T-cell (primary cell): Measurements from ENCODE around the gene SUPT3H. TPM values are rescaled to one million over a fixed set of nuclear protein-coding genes. Genes with fewer than 3 reads are reported as not detected.

ENCODE experiments used
- ATAC-seq, 4 experiments: fragments of 200-7000 bp in 3 of 4; fragments of 150-1000 bp in 1 of 4; cut with Tn5 transposase; replicated peaks in 1 of 4; 1 replicate in 3 of 4; 2 replicates in 1 of 4; pipeline ENCODE4 v1.10.0; 2021; ENCODE audit warnings: moderate library complexity in 3 of 4, mild to moderate bottlenecking in 2 of 4, moderate number of reproducible peaks in 1 of 4
- CTCF ChIA-PET, 2 donors: fragments of 300-600 bp; sonication (Branson Sonifier 250); formaldehyde crosslinking; loops; one replicate each; lab custom pipeline; 2022; ENCODE audit warnings: antibody characterized with exemption in 2 of 2; lab: Charles Lee
- POLR2A ChIA-PET, 2 donors: fragments of 300-600 bp; sonication (Branson Sonifier 250); formaldehyde crosslinking; loops; one replicate each; lab custom pipeline; 2022; ENCODE audit warnings: antibody characterized with exemption in 2 of 2; lab: Charles Lee
- DNase-seq, 35 experiments: peaks; one replicate each; pipeline versions ENCODE4 v3.0.0 to v3.0.0-alpha.2; 2013 to 2023
- H3K27ac ChIP-seq: one replicate; pipeline ENCODE4 v1.5.1; 2013; ENCODE audit warnings: low read length
- H3K27me3 ChIP-seq, 2 experiments: replicated peaks in 1 of 2; 1 replicate in 1 of 2; 2 replicates in 1 of 2; pipeline versions ENCODE4 v1.6.1 to v1.7.0; 2013; ENCODE audit warnings: low read length in 1 of 2, mixed read lengths in 1 of 2; ENCODE audit not compliant: control insufficient read depth in 2 of 2, insufficient read depth in 2 of 2; ENCODE audit errors: extremely low read depth in 1 of 2
- H3K36me3 ChIP-seq, 2 donors: 1 replicate in 1 of 2; 2 replicates in 1 of 2; pipeline versions ENCODE4 v1.6.1 to v1.7.0; 2013; ENCODE audit warnings: low read length in 1 of 2; ENCODE audit not compliant: control insufficient read depth in 2 of 2, insufficient read depth in 1 of 2; ENCODE audit errors: extremely low read depth in 1 of 2
- H3K4me1 ChIP-seq, 2 experiments: 1 replicate in 1 of 2; 2 replicates in 1 of 2; pipeline versions ENCODE4 v1.6.1 to v1.7.0; 2013; ENCODE audit warnings: low read length in 2 of 2, mixed read lengths in 1 of 2; ENCODE audit not compliant: insufficient read depth in 2 of 2, control insufficient read depth in 1 of 2; ENCODE audit errors: extremely low read depth in 1 of 2
- H3K4me3 ChIP-seq, 2 donors: 1 replicate in 1 of 2; 2 replicates in 1 of 2; pipeline versions ENCODE4 v1.5.1 to v1.7.0; 2013; ENCODE audit warnings: mild to moderate bottlenecking in 2 of 2, low read length in 1 of 2, moderate library complexity in 1 of 2; ENCODE audit not compliant: control insufficient read depth in 1 of 2; ENCODE audit errors: extremely low read depth in 1 of 2
- H3K9me3 ChIP-seq: 2 replicates; pipeline ENCODE4 v1.7.0; 2013
- H3K27ac Mint-ChIP-seq, 2 donors: one replicate each; pipeline ENCODE4 v1.8.0; 2020 to 2021; ENCODE audit warnings: mild to moderate bottlenecking in 2 of 2, mixed read lengths in 2 of 2
- H3K27me3 Mint-ChIP-seq, 2 donors: one replicate each; pipeline ENCODE4 v1.8.0; 2021 to 2022; ENCODE audit warnings: mixed read lengths in 2 of 2
- H3K36me3 Mint-ChIP-seq: one replicate; pipeline ENCODE4 v1.8.0; 2021; ENCODE audit warnings: mixed read lengths
- H3K4me1 Mint-ChIP-seq, 3 donors: one replicate each; pipeline ENCODE4 v1.8.0; 2020 to 2022; ENCODE audit warnings: mixed read lengths in 3 of 3, mild to moderate bottlenecking in 1 of 3
- H3K4me3 Mint-ChIP-seq, 3 donors: one replicate each; pipeline ENCODE4 v1.8.0; 2020 to 2022; ENCODE audit warnings: mild to moderate bottlenecking in 3 of 3, mixed read lengths in 3 of 3, moderate library complexity in 3 of 3
- H3K9me3 Mint-ChIP-seq, 3 donors: one replicate each; pipeline ENCODE4 v1.8.0; 2020 to 2022; ENCODE audit warnings: mixed read lengths in 3 of 3
- WGBS: methylation state at CpG from one replicate; pipeline ENCODE4 v1.1.5; 2013; ENCODE audit warnings: missing lambda C conversion rate; ENCODE audit not compliant: insufficient coverage; 5-methylcytosine and 5-hydroxymethylcytosine counted together
- total RNA-seq, 35 experiments: library from RNA in 6 of 35; stranded (reverse) in 6 of 35; fragments of 120-200 nt in 1 of 35; gene quantifications; one replicate each; pipeline versions ENCODE4 v1.2.1 to v1.2.4 and lab custom pipeline; 2013 to 2026

Gene SUPT3H
- total RNA-seq, 5 donors from 2014 or later (not counting 1 experiment from before 2014, with no cell fraction given): 9.3 to 12.9 (median 10.7) TPM

- H3K36me3 Mint-ChIP-seq: no peaks in the 10 kb centered on the region
- Histone ChIP-seq H3K4me3 (no peak overlapping the region), H3K9me3 (no peaks in the 10 kb centered on the region), H3K4me1 (no peaks in the 10 kb centered on the region), H3K27me3 (no peaks in the 10 kb centered on the region), H3K36me3 (no peaks in the 10 kb centered on the region), H3K27ac (no peak overlapping the region)
- POLR2A ChIA-PET: no interaction called here
- DNase-seq (no peak), ATAC-seq (no peak)
- CTCF ChIA-PET: interaction anchor here in 1 of 2 donors (0.5 kb wide), 1 partner anchor 486 kb away, joined by 3 read pairs; no protein-coding TSS in a partner anchor
- H3K9me3 Mint-ChIP-seq: no peaks in the 10 kb centered on the region
- no peaks in the 10 kb centered on the region for H3K27me3 Mint-ChIP-seq
- WGBS: no CpG with 5 or more reads among the region's 1 CpG
- no peak overlapping the region for H3K4me3 Mint-ChIP-seq
- no peak overlapping the region for H3K27ac Mint-ChIP-seq
- peaks cover 7 to 9% (median 8%) of the 10 kb centered on the region in 3 donors for H3K4me1 Mint-ChIP-seq
These were observed 273.3 kb downstream of the SUPT3H start for GRCh38 chr6:45104429-45104828.

DNA sequence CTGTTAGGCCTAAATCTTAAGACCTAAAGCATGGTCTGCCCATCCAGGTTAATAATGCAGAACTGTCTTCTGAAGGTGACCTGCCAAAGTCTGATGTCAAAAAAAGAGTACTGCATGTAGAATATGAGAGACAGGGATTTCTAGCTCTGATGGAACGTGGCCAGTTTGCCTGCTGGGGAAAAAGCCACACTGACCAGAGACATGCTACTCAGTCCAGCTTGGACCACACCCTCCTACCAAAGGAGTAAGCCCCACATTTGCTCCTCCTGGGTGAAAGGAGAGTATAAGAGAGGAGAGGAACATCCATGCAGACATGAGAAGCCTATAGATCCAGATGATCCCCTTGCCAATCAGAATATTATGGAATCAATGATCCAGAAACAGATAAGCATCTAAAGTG, 279.5 kb downstream of the SUPT3H start:
- Histone ChIP-seq H3K9me3 (no peaks in the 10 kb centered on the region), H3K27me3 (no peaks in the 10 kb centered on the region), H3K36me3 (no peaks in the 10 kb centered on the region), H3K4me1 (no peaks in the 10 kb centered on the region), H3K4me3 (no peak overlapping the region), H3K27ac (no peak overlapping the region)
- H3K27ac Mint-ChIP-seq: no peak overlapping the region
- ATAC-seq: no peak
- CTCF ChIA-PET: no interaction called here
- no peaks in the 10 kb centered on the region for H3K9me3 Mint-ChIP-seq
- H3K4me3 Mint-ChIP-seq: no peak overlapping the region
- POLR2A ChIA-PET: no interaction called here
- DNase-seq: no peak
- H3K4me1 Mint-ChIP-seq: no peaks in the 10 kb centered on the region
- peaks cover 9% of the 10 kb centered on the region for H3K36me3 Mint-ChIP-seq
- no CpG with 5 or more reads among the region's 1 CpG for WGBS
- no peaks in the 10 kb centered on the region for H3K27me3 Mint-ChIP-seq

GRCh38 chr6:45094831-45095230, 282.9 kb downstream of the SUPT3H start:
- Mint-ChIP-seq H3K27me3 (no peaks in the 10 kb centered on the region), H3K36me3 (peaks cover 9% of the 10 kb centered on the region), H3K4me3 (no peak overlapping the region), H3K4me1 (no peaks in the 10 kb centered on the region), H3K27ac (no peak overlapping the region), H3K9me3 (no peaks in the 10 kb centered on the region)
- ATAC-seq: no peak
- Histone ChIP-seq H3K4me1 (no peaks in the 10 kb centered on the region), H3K27me3 (no peaks in the 10 kb centered on the region), H3K36me3 (no peaks in the 10 kb centered on the region), H3K27ac (no peak overlapping the region), H3K4me3 (no peak overlapping the region), H3K9me3 (no peaks in the 10 kb centered on the region)
- POLR2A ChIA-PET: no interaction called here
- CTCF ChIA-PET: no interaction called here
- DNase-seq: no peak
- WGBS: no CpG with 5 or more reads among the region's 4 CpGs

DNA sequence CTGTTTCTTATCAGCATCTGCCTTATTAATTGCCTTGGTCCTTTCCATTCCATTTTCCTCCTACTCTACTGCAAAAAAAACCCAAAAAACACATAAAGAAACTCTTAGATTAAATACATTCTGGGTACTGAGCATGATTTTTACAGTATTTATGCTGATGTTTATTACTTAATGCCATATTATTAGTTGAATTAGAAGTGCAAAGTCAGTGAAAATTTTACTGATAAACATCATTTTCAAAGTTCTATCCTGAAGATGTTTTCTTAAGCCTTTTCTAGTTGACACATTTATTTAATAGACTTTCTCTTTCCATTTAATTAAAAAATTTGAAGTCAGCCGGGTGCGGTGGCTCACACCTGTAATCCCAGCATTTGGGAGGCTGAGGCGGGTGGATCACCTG, 285.6 kb downstream of the SUPT3H start:
- H3K36me3 ChIP-seq: no peaks in the 10 kb centered on the region
- H3K9me3 ChIP-seq: no peaks in the 10 kb centered on the region
- Mint-ChIP-seq H3K36me3 (no peaks in the 10 kb centered on the region), H3K27ac (no peak overlapping the region), H3K27me3 (no peaks in the 10 kb centered on the region), H3K4me1 (no peaks in the 10 kb centered on the region), H3K4me3 (no peak overlapping the region), H3K9me3 (no peaks in the 10 kb centered on the region)
- no CpG with 5 or more reads among the region's 3 CpGs for WGBS
- H3K27me3 ChIP-seq: no peaks in the 10 kb centered on the region
- ChIA-PET CTCF (no interaction called here), POLR2A (no interaction called here)
- no peak overlapping the region for H3K4me3 ChIP-seq
- no peaks in the 10 kb centered on the region for H3K4me1 ChIP-seq
- DNase-seq (no peak), ATAC-seq (no peak)
- no peak overlapping the region for H3K27ac ChIP-seq

- DNase-seq (no peak), ATAC-seq (no peak)
- 100% methylated on average over 1 of the region's 5 CpGs for WGBS
- Histone ChIP-seq H3K27ac (no peak overlapping the region), H3K9me3 (no peaks in the 10 kb centered on the region), H3K4me1 (no peaks in the 10 kb centered on the region), H3K36me3 (no peaks in the 10 kb centered on the region), H3K27me3 (no peaks in the 10 kb centered on the region), H3K4me3 (no peak overlapping the region)
- Mint-ChIP-seq H3K36me3 (no peaks in the 10 kb centered on the region), H3K9me3 (peaks cover 0 to 10% (median 0%) of the 10 kb centered on the region in 3 donors), H3K27me3 (no peaks in the 10 kb centered on the region), H3K4me3 (no peak overlapping the region), H3K27ac (no peak overlapping the region), H3K4me1 (peaks cover 13 to 15% (median 14%) of the 10 kb centered on the region in 3 donors)
- POLR2A ChIA-PET: no interaction called here
- CTCF ChIA-PET: no interaction called here
These were observed 291.2 kb downstream of the SUPT3H start for GRCh38 chr6:45086360-45087084.

DNA sequence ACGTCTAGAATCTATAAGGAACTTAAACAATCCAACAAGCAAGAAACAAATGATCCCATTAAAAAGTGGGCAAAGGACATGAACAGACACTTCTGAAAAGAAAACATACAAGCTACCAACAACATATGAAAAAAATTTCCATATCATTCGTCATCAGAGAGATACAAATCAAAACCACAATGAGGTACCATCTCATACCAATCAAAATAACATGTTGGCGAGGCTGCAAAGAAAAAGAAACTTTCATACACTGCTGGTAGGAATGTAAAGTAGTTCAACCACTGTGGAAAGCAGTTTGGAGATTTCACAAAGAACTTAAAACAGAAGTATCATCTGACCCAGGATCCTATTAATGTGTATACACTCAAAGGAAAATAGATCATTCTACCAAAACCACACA, 293.5 kb downstream of the SUPT3H start:
- Mint-ChIP-seq H3K27ac (peak overlapping the region; percentile 17 to 56), H3K4me1 (peaks cover 13 to 15% (median 14%) of the 10 kb centered on the region in 3 donors), H3K27me3 (no peaks in the 10 kb centered on the region), H3K36me3 (peaks cover 12% of the 10 kb centered on the region), H3K9me3 (peaks cover 7 to 18% (median 8%) of the 10 kb centered on the region in 3 donors), H3K4me3 (no peak overlapping the region)
- H3K36me3 ChIP-seq: no peaks in the 10 kb centered on the region
- POLR2A ChIA-PET: no interaction called here
- H3K27me3 ChIP-seq: no peaks in the 10 kb centered on the region
- CTCF ChIA-PET: interaction anchor here in 1 of 2 donors (0.9 kb wide), 1 partner anchor 107 kb away, joined by 3 read pairs; no protein-coding TSS in a partner anchor
- H3K27ac ChIP-seq: no peak overlapping the region
- ATAC-seq (peak in 1 of 4 experiments; percentile 60), DNase-seq (peak in 1 of 35 experiments; percentile 23)
- no peaks in the 10 kb centered on the region for H3K9me3 ChIP-seq
- 100% methylated on average over 1 of the region's 3 CpGs for WGBS
- no peak overlapping the region for H3K4me3 ChIP-seq
- H3K4me1 ChIP-seq: no peaks in the 10 kb centered on the region
